Uterus (tissue), 2 donors: Measurements from ENCODE around the gene CLUH.

ENCODE experiments used
- POLR2A ChIP-seq, 2 donors: fragments of 450-650 bp; IDR thresholded peaks; one replicate each; pipeline ENCODE4 v1.6.1; 2016; ENCODE audit warnings: antibody characterized with exemption in 2 of 2, mild to moderate bottlenecking in 1 of 2, moderate library complexity in 1 of 2
- TF ChIP-seq, protein P1 (sequence below), 4 experiments: fragments of 200-600 bp in 2 of 4; fragments of 450-650 bp in 2 of 4; sonication (generic) in 2 of 4; IDR thresholded peaks; one replicate each; pipeline ENCODE4 v1.5.1; 2016 to 2019; ENCODE audit warnings: antibody characterized with exemption in 4 of 4, mild to moderate bottlenecking in 2 of 4, moderate library complexity in 1 of 4

DNA sequence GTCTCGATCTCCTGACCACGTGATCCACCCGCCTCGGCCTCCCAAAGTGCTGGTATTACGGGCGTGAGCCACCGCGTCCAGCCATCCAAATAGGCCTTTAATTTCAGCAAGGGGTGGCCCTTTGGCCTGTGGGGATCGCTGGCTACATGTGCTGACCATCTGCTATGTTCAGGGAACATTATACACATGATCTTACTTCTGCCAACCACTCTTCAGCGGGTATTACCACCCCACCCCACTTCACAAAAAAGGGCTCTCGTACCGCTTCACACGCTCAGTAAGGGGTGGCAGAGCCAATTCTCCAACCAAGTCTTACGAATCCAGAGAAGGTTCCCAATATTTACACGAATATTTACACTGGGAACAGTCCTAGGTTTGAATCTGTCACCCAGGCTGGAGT is 26.1 kb upstream of the CLUH start:
- TF ChIP-seq POLR2A (IDR thresholded peaks at IDR 0.05) = no peak
- TF ChIP-seq, protein P1, sequence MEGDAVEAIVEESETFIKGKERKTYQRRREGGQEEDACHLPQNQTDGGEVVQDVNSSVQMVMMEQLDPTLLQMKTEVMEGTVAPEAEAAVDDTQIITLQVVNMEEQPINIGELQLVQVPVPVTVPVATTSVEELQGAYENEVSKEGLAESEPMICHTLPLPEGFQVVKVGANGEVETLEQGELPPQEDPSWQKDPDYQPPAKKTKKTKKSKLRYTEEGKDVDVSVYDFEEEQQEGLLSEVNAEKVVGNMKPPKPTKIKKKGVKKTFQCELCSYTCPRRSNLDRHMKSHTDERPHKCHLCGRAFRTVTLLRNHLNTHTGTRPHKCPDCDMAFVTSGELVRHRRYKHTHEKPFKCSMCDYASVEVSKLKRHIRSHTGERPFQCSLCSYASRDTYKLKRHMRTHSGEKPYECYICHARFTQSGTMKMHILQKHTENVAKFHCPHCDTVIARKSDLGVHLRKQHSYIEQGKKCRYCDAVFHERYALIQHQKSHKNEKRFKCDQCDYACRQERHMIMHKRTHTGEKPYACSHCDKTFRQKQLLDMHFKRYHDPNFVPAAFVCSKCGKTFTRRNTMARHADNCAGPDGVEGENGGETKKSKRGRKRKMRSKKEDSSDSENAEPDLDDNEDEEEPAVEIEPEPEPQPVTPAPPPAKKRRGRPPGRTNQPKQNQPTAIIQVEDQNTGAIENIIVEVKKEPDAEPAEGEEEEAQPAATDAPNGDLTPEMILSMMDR (IDR thresholded peaks at IDR 0.05) = no peak
